Neuronal stem cell (in vitro differentiated cells): ENCODE results near the gene EXT2.

Experiments
- DNase-seq: peaks from one replicate; pipeline ENCODE4 v3.0.0-alpha.2; 2013; ENCODE audit warnings: low spot score
- H2AFZ ChIP-seq: one replicate; pipeline ENCODE4 v1.6.1; 2013; ENCODE audit warnings: mild to moderate bottlenecking, low read length, inconsistent platforms
- H2AK5ac ChIP-seq: 2 replicates; pipeline ENCODE4 v1.6.1; 2013; ENCODE audit warnings: low read depth, mild to moderate bottlenecking, inconsistent platforms, low read length, moderate library complexity, mixed read lengths
- H2BK120ac ChIP-seq: 2 replicates; pipeline ENCODE4 v1.6.1; 2013; ENCODE audit warnings: low read depth, mild to moderate bottlenecking, inconsistent platforms, low read length, moderate library complexity, mixed read lengths
- H2BK12ac ChIP-seq: one replicate; pipeline ENCODE4 v1.6.1; 2013; ENCODE audit warnings: low read length, inconsistent platforms
- H2BK15ac ChIP-seq: 2 replicates; pipeline ENCODE4 v1.6.1; 2013; ENCODE audit warnings: mild to moderate bottlenecking, low read length, inconsistent platforms, mixed read lengths
- H2BK5ac ChIP-seq: one replicate; pipeline ENCODE4 v1.6.1; 2013; ENCODE audit warnings: inconsistent platforms, mild to moderate bottlenecking, low read length, moderate library complexity
- H3K14ac ChIP-seq: one replicate; pipeline ENCODE4 v1.6.1; 2013; ENCODE audit warnings: low read length, inconsistent platforms
- H3K18ac ChIP-seq: 2 replicates; pipeline ENCODE4 v1.6.1; 2013; ENCODE audit warnings: low read length, inconsistent platforms
- H3K23ac ChIP-seq: 2 replicates; pipeline ENCODE4 v1.6.1; 2013; ENCODE audit warnings: low read depth, mild to moderate bottlenecking, mixed read lengths, low read length, inconsistent platforms; ENCODE audit not compliant: poor library complexity
- H3K27ac ChIP-seq: replicated peaks from 3 replicates; pipeline ENCODE4 v1.5.1; 2013; ENCODE audit warnings: low read length, inconsistent platforms
- H3K27me3 ChIP-seq, 3 experiments: 2 replicates each; pipeline ENCODE4 v1.6.1; 2013; ENCODE audit warnings: low read length in 3 of 3, mild to moderate bottlenecking in 2 of 3, inconsistent platforms in 1 of 3, low read depth in 1 of 3, mixed read lengths in 1 of 3, moderate library complexity in 1 of 3; ENCODE audit not compliant: control insufficient read depth in 3 of 3, insufficient read depth in 3 of 3
- H3K36me3 ChIP-seq, 2 donors: replicated peaks in 1 of 2; 2 replicates each; pipeline ENCODE4 v1.6.1; 2013; ENCODE audit warnings: low read length in 2 of 2; ENCODE audit not compliant: control insufficient read depth in 2 of 2, insufficient read depth in 2 of 2
- H3K4ac ChIP-seq: 2 replicates; pipeline ENCODE4 v1.6.1; 2013; ENCODE audit warnings: inconsistent platforms, mild to moderate bottlenecking, low read length, moderate library complexity
- H3K4me1 ChIP-seq, 2 donors: 1 replicate in 1 of 2; 2 replicates in 1 of 2; pipeline ENCODE4 v1.6.1; 2013; ENCODE audit warnings: low read length in 2 of 2, low read depth in 1 of 2; ENCODE audit not compliant: control insufficient read depth in 2 of 2, insufficient read depth in 1 of 2
- H3K4me2 ChIP-seq: one replicate; pipeline ENCODE4 v1.6.1; 2013; ENCODE audit warnings: mild to moderate bottlenecking, low read length, inconsistent platforms; ENCODE audit not compliant: insufficient read depth, poor library complexity, severe bottlenecking
- H3K4me3 ChIP-seq, 2 donors: 2 replicates each; pipeline ENCODE4 v1.5.1; 2013; ENCODE audit warnings: low read length in 2 of 2, mild to moderate bottlenecking in 2 of 2, inconsistent platforms in 1 of 2, moderate library complexity in 1 of 2
- H3K79me1 ChIP-seq: one replicate; pipeline ENCODE4 v1.6.1; 2013; ENCODE audit warnings: low read depth, mild to moderate bottlenecking, inconsistent platforms, low read length, moderate library complexity
- H3K9ac ChIP-seq: one replicate; pipeline ENCODE4 v1.6.1; 2013; ENCODE audit warnings: mild to moderate bottlenecking, low read depth, low read length, inconsistent platforms; ENCODE audit not compliant: poor library complexity
- H3K9me3 ChIP-seq, 2 donors: replicated peaks in 1 of 2; 2 replicates each; pipeline versions ENCODE3 to v1.6.1; 2013; ENCODE audit warnings: low read length in 2 of 2, mild to moderate bottlenecking in 2 of 2, inconsistent platforms in 1 of 2, low read depth in 1 of 2, mixed read lengths in 1 of 2, moderate library complexity in 1 of 2; ENCODE audit not compliant: control insufficient read depth in 2 of 2, insufficient read depth in 1 of 2
- H4K8ac ChIP-seq: one replicate; pipeline ENCODE4 v1.6.1; 2013; ENCODE audit warnings: low read depth, mild to moderate bottlenecking, inconsistent platforms, low read length, moderate library complexity
- H4K91ac ChIP-seq: one replicate; pipeline ENCODE4 v1.6.1; 2013; ENCODE audit warnings: low read length, low read depth, mild to moderate bottlenecking, inconsistent platforms; ENCODE audit not compliant: poor library complexity
- WGBS, 2 donors: extraction: QIAGEN DNeasy Blood & Tissue Kit; methylation state at CpG; one replicate each; pipeline ENCODE4 v1.1.7; 2013; ENCODE audit warnings: missing lambda C conversion rate in 2 of 2, mixed read lengths in 1 of 2; ENCODE audit not compliant: insufficient read length in 2 of 2, insufficient replicate concordance in 1 of 2; ENCODE audit errors: extremely low coverage in 2 of 2; 5-methylcytosine and 5-hydroxymethylcytosine counted together

The EXT2 gene

GRCh38 chr11:44250421-44250820, 154.9 kb downstream of the EXT2 start:
- H3K4me1 ChIP-seq: peaks cover 0 to 1% of the 10 kb centered on the region in 2 donors
- peaks cover 1 to 9% of the 10 kb centered on the region in 2 donors for H3K9me3 ChIP-seq
- DNase-seq: no peak
- H2BK15ac ChIP-seq: no peak overlapping the region
- no peaks in the 10 kb centered on the region for H3K79me1 ChIP-seq
- H3K27me3 ChIP-seq: no peaks in the 10 kb centered on the region
- no peak overlapping the region for H3K14ac ChIP-seq
- H4K91ac ChIP-seq: no peak overlapping the region
- WGBS, 2 donors: no CpG with 5 or more reads among the region's 6 CpGs
- H2AK5ac ChIP-seq: no peak overlapping the region
- no peak overlapping the region for H2AFZ ChIP-seq
- no peak overlapping the region for H3K4me2 ChIP-seq
- no peak overlapping the region for H3K27ac ChIP-seq
- no peak overlapping the region for H3K23ac ChIP-seq
- H2BK12ac ChIP-seq: no peak overlapping the region
- H2BK5ac ChIP-seq: no peak overlapping the region
- no peak overlapping the region for H3K4me3 ChIP-seq
- H3K18ac ChIP-seq: no peak overlapping the region
- H3K4ac ChIP-seq: no peak overlapping the region
- H2BK120ac ChIP-seq: no peak overlapping the region
- no peak overlapping the region for H3K9ac ChIP-seq
- H3K36me3 ChIP-seq: no peaks in the 10 kb centered on the region
- H4K8ac ChIP-seq: no peak overlapping the region

- Histone ChIP-seq H2BK120ac (no peak overlapping the region), H3K9me3 (peaks cover 1 to 9% of the 10 kb centered on the region in 2 donors), H3K4ac (no peak overlapping the region), H3K14ac (no peak overlapping the region), H3K27ac (no peak overlapping the region), H2BK5ac (no peak overlapping the region), H2BK15ac (no peak overlapping the region), H3K27me3 (no peaks in the 10 kb centered on the region), H3K36me3 (no peaks in the 10 kb centered on the region), H3K18ac (no peak overlapping the region), H2AK5ac (no peak overlapping the region), H3K4me1 (no peaks in the 10 kb centered on the region), H3K4me3 (no peak overlapping the region), H2BK12ac (no peak overlapping the region), H3K9ac (no peak overlapping the region), H3K4me2 (no peak overlapping the region), H4K8ac (no peak overlapping the region), H3K23ac (no peak overlapping the region), H2AFZ (no peak overlapping the region), H3K79me1 (no peaks in the 10 kb centered on the region), H4K91ac (no peak overlapping the region)
- no peak for DNase-seq
- no CpG with 5 or more reads among the region's 2 CpGs for WGBS, 2 donors
Measured at GRCh38 chr11:44252999-44253602, 157.6 kb downstream of the EXT2 start.

GRCh38 chr11:44255406-44256071, 160.1 kb downstream of the EXT2 start:
- Histone ChIP-seq H3K9ac (no peak overlapping the region), H2BK120ac (no peak overlapping the region), H3K4me3 (no peak overlapping the region), H4K91ac (no peak overlapping the region), H2BK12ac (no peak overlapping the region), H2BK15ac (no peak overlapping the region), H4K8ac (no peak overlapping the region), H3K27ac (no peak overlapping the region), H2AK5ac (no peak overlapping the region), H3K4ac (no peak overlapping the region), H3K9me3 (peaks cover 1 to 9% of the 10 kb centered on the region in 2 donors), H3K27me3 (no peaks in the 10 kb centered on the region), H2BK5ac (no peak overlapping the region), H3K4me1 (peaks cover 4 to 13% of the 10 kb centered on the region in 2 donors), H3K23ac (no peak overlapping the region), H2AFZ (no peak overlapping the region), H3K36me3 (no peaks in the 10 kb centered on the region), H3K4me2 (no peak overlapping the region), H3K18ac (no peak overlapping the region), H3K79me1 (no peaks in the 10 kb centered on the region), H3K14ac (no peak overlapping the region)
- no peak for DNase-seq
- no CpG with 5 or more reads among the region's 6 CpGs for WGBS, 2 donors

- Histone ChIP-seq H2BK5ac (no peak overlapping the region), H3K4me3 (no peak overlapping the region), H3K27ac (no peak overlapping the region), H3K27me3 (no peaks in the 10 kb centered on the region), H3K18ac (no peak overlapping the region), H3K9me3 (peaks cover 1 to 9% of the 10 kb centered on the region in 2 donors), H3K79me1 (no peaks in the 10 kb centered on the region), H2AFZ (no peak overlapping the region), H4K8ac (no peak overlapping the region), H3K23ac (no peak overlapping the region), H3K9ac (no peak overlapping the region), H2BK12ac (no peak overlapping the region), H3K4me2 (no peak overlapping the region), H3K4ac (no peak overlapping the region), H2AK5ac (no peak overlapping the region), H4K91ac (no peak overlapping the region), H3K4me1 (peaks cover 4 to 13% of the 10 kb centered on the region in 2 donors), H2BK15ac (no peak overlapping the region), H3K36me3 (no peaks in the 10 kb centered on the region), H2BK120ac (no peak overlapping the region), H3K14ac (no peak overlapping the region)
- WGBS, 2 donors: no CpG with 5 or more reads among the region's 4 CpGs
- DNase-seq: no peak
Measured at GRCh38 chr11:44256673-44257291, 161.3 kb downstream of the EXT2 start.
